Activated CD8-positive, alpha-beta memory T cell treated with anti-CD3 and anti-CD28 coated beads, Interleukin-2, amount 50 U/mL, for 1 hour (primary cell): ENCODE results near the gene ZNF254.
"Not testable (repeated sequence)": the region's sequence is repeated elsewhere in the genome, so short reads cannot be mapped to it uniquely, and the experiment has no call there.

ENCODE experiments used
- DNase-seq: peaks from one replicate; pipeline ENCODE4 v3.0.0-alpha.2; 2020; ENCODE audit errors: extremely low read depth

Gene ZNF254

GRCh38 chr19:24072720-24073119, 14.3 kb upstream of the ZNF254 start:
- no peak for DNase-seq

- DNase-seq: no peak
Measured at GRCh38 chr19:24073807-24074206, 13.2 kb upstream of the ZNF254 start.

GRCh38 chr19:24074720-24075454, 12.1 kb upstream of the ZNF254 start:
- DNase-seq: no peak

GRCh38 chr19:24075530-24075929, 11.5 kb upstream of the ZNF254 start:
- not testable (repeated sequence) for DNase-seq

- DNase-seq: no peak
Measured at GRCh38 chr19:24078680-24079079, 8.3 kb upstream of the ZNF254 start.

GRCh38 chr19:24081056-24081455, 5.9 kb upstream of the ZNF254 start:
- DNase-seq: no peak

GRCh38 chr19:24098359-24098758, 11.4 kb downstream of the ZNF254 start:
- no peak for DNase-seq

- no peak for DNase-seq
Measured at GRCh38 chr19:24099829-24100228, 12.8 kb downstream of the ZNF254 start.

- DNase-seq: not testable (repeated sequence)
Measured at GRCh38 chr19:24100597-24100996, 13.6 kb downstream of the ZNF254 start.

- DNase-seq: no peak
Measured at GRCh38 chr19:24101459-24102115, 14.6 kb downstream of the ZNF254 start.

GRCh38 chr19:24127601-24128000, 40.6 kb downstream of the ZNF254 start:
- DNase-seq: no peak

- no peak for DNase-seq
Measured at GRCh38 chr19:24140099-24140498, 53.1 kb downstream of the ZNF254 start.

- DNase-seq: no peak
Measured at GRCh38 chr19:24140591-24140990, 53.6 kb downstream of the ZNF254 start.

- DNase-seq: no peak
Measured at GRCh38 chr19:24141612-24142011, 54.6 kb downstream of the ZNF254 start.

GRCh38 chr19:24142771-24143170, 55.8 kb downstream of the ZNF254 start:
- DNase-seq: no peak

GRCh38 chr19:24159707-24160106, 72.7 kb downstream of the ZNF254 start:
- DNase-seq: no peak

GRCh38 chr19:24166055-24166454, 79.1 kb downstream of the ZNF254 start:
- no peak for DNase-seq

- no peak for DNase-seq
Measured at GRCh38 chr19:24173882-24174281, 86.9 kb downstream of the ZNF254 start.

- no peak for DNase-seq
Measured at GRCh38 chr19:24177686-24178085, 90.7 kb downstream of the ZNF254 start.

- DNase-seq: no peak
Measured at GRCh38 chr19:24178207-24178606, 91.2 kb downstream of the ZNF254 start.
